K562 (cell line): ENCODE results near the gene TMEM222. TPM values are rescaled to one million over a fixed set of nuclear protein-coding genes. Genes with fewer than 3 reads are reported as not detected.

Experiments used
- ATAC-seq: fragments of 200-7000 bp; cut with Tn5 transposase; 3 replicates; pipeline ENCODE4 v1.9.1; 2020; ENCODE audit warnings: moderate library complexity
- BruUV-seq: library from RNA; stranded (reverse); fragments of 400-500 nt; replicated peaks from 2 replicates; lab custom pipeline; 2021; lab: Mats Ljungman, UMichigan
- CTCF ChIA-PET: fragments of 300-600 bp; formaldehyde crosslinking; extraction: SDS; loops from one replicate; lab custom pipeline; 2021; ENCODE audit warnings: low intra/inter-chr PET ratio; lab: Yijun Ruan, JAX
- POLR2A ChIA-PET: fragments of 300-600, 350-650 bp; sonication (Branson Sonifier 250); formaldehyde crosslinking; extraction: SDS; loops from one replicate; lab custom pipeline; 2021; ENCODE audit warnings: antibody characterized with exemption, inconsistent platforms; lab: Yijun Ruan, JAX
- DNase-seq, 4 experiments: peaks; one replicate each; pipeline versions ENCODE4 v3.0.0 to v3.0.0-alpha.2; 2011 to 2018; ENCODE audit warnings: low spot score in 3 of 4, mixed read lengths in 3 of 4; ENCODE audit errors: extremely low read depth in 1 of 4
- FAIRE-seq: peaks from 2 replicates; lab custom pipeline; 2011; peaks lifted over from hg19 to GRCh38; lab: Jason Lieb, UNC
- H2AFZ ChIP-seq: 2 replicates; pipeline ENCODE4 v1.6.0; 2011; ENCODE audit warnings: low read depth, low read length, control low read depth, inconsistent platforms
- H3K27ac ChIP-seq: fragments of 200-600 bp; 3 replicates; pipeline ENCODE4 v1.8.0; 2011; ENCODE audit warnings: low read depth, mild to moderate bottlenecking, control low read depth, inconsistent platforms, low read length, moderate library complexity, mixed read lengths; ENCODE audit errors: extremely low read depth
- H3K27me3 ChIP-seq, 2 experiments: fragments of 300-600 bp in 1 of 2; 2 replicates in 1 of 2; 3 replicates in 1 of 2; pipeline versions ENCODE4 v1.6.0 to v1.8.0; 2011; ENCODE audit warnings: inconsistent platforms in 2 of 2, low read length in 2 of 2, mild to moderate bottlenecking in 1 of 2, mixed read lengths in 1 of 2, moderate library complexity in 1 of 2; ENCODE audit not compliant: control insufficient read depth in 2 of 2, insufficient read depth in 2 of 2
- H3K36me3 ChIP-seq: fragments of 300-600 bp; 3 replicates; pipeline ENCODE4 v1.8.0; 2011; ENCODE audit warnings: mild to moderate bottlenecking, low read length, inconsistent platforms; ENCODE audit not compliant: control insufficient read depth, insufficient read depth
- H3K4me1 ChIP-seq, 2 experiments: fragments of 200-600 bp in 1 of 2; replicated peaks in 1 of 2; 2 replicates in 1 of 2; 3 replicates in 1 of 2; pipeline versions ENCODE4 v1.5.1 to v1.8.0; 2011; ENCODE audit warnings: inconsistent platforms in 2 of 2, low read length in 2 of 2, mild to moderate bottlenecking in 1 of 2, mixed read lengths in 1 of 2, moderate library complexity in 1 of 2; ENCODE audit not compliant: control insufficient read depth in 2 of 2, insufficient read depth in 2 of 2
- H3K4me2 ChIP-seq: 2 replicates; pipeline ENCODE4 v1.6.1; 2011; ENCODE audit warnings: low read length, control low read depth, inconsistent platforms, mixed read lengths; ENCODE audit not compliant: insufficient read depth
- H3K4me3 ChIP-seq: fragments of 200-600 bp; sonication (generic), shearing (Covaris generic); 2 replicates; pipeline ENCODE4 v1.5.1; 2016; ENCODE audit warnings: control low read depth, inconsistent platforms
- H3K79me2 ChIP-seq: fragments of 200-600 bp; 3 replicates; pipeline ENCODE4 v1.8.0; 2011; ENCODE audit warnings: low read length, inconsistent platforms; ENCODE audit not compliant: control insufficient read depth, insufficient read depth
- H3K9ac ChIP-seq, 2 experiments: 2 replicates each; pipeline versions ENCODE4 v1.6.0 to v1.6.1; 2011; ENCODE audit warnings: low read depth in 2 of 2, low read length in 2 of 2, control low read depth in 1 of 2, inconsistent platforms in 1 of 2, mild to moderate bottlenecking in 1 of 2, mixed read lengths in 1 of 2; ENCODE audit not compliant: insufficient read depth in 1 of 2
- H3K9me1 ChIP-seq: one replicate; pipeline ENCODE4 v1.6.0; 2011; ENCODE audit warnings: inconsistent platforms, mild to moderate bottlenecking, low read length, moderate library complexity; ENCODE audit not compliant: control insufficient read depth, insufficient read depth
- H3K9me3 ChIP-seq: replicated peaks from 2 replicates; pipeline ENCODE4 v1.5.1; 2011; ENCODE audit warnings: low read depth, low read length, inconsistent platforms; ENCODE audit not compliant: control insufficient read depth, insufficient read depth
- H4K20me1 ChIP-seq: replicated peaks from 2 replicates; pipeline ENCODE4 v1.6.1; 2011; ENCODE audit warnings: low read length, inconsistent platforms, mixed read lengths; ENCODE audit not compliant: control insufficient read depth, insufficient read depth
- ELF4 ChIP-seq: fragments of 450-650 bp; formaldehyde crosslinking; IDR thresholded peaks from 2 replicates; pipeline ENCODE4 v1.4.0; 2022; ENCODE audit warnings: missing genetic modification characterization
- MED1 ChIP-seq: sonication (generic); formaldehyde crosslinking; IDR thresholded peaks from 2 replicates; pipeline ENCODE4 v1.8.1; 2023; ENCODE audit warnings: missing genetic modification reagents, borderline replicate concordance
- MYC ChIP-seq, 2 experiments: fragments of 250-450 bp in 1 of 2; sonication (Bioruptor Pico) in 1 of 2; IDR thresholded peaks; 2 replicates each; pipeline versions ENCODE4 v1.5.1 to v1.6.1; 2012 to 2021; ENCODE audit warnings: low read depth in 2 of 2, borderline replicate concordance in 1 of 2, improper control_type of control experiment in 1 of 2, low read length in 1 of 2, mild to moderate bottlenecking in 1 of 2, moderate library complexity in 1 of 2
- THRAP3 ChIP-seq: fragments of 450-650 bp; IDR thresholded peaks from 2 replicates; pipeline ENCODE4 v1.6.1; 2016; ENCODE audit warnings: mild to moderate bottlenecking, inconsistent platforms, borderline replicate concordance
- WGBS: fragments of 100-300 bp; shearing (Covaris generic); methylation state at CpG from one replicate; pipeline ENCODE4 v1.1.6; 2016; ENCODE audit warnings: low coverage, mixed read lengths; ENCODE audit not compliant: insufficient coverage; ENCODE audit errors: missing lambda C conversion rate; 5-methylcytosine and 5-hydroxymethylcytosine counted together
- in situ Hi-C: fragments of 300-500 bp; cut with MboI; formaldehyde crosslinking; loops from 4 replicates; pipeline ENCODE4 v1.15.0; 2018; ENCODE audit warnings: inconsistent platforms, mixed read lengths
- intact Hi-C: fragments of 100-400 bp; cut with micrococcal nuclease; formaldehyde crosslinking; loops from 2 replicates; pipeline ENCODE4 v1.14.2; 2022
- polyA plus RNA-seq, 8 experiments: library from polyadenylated mRNA; depleted of rRNA in 4 of 8; stranded (reverse) in 5 of 8; unstranded in 3 of 8; fragments of >200 nt; fragmentation: Nextera tagmentation in 2 of 8; fragmentation: Illumina TruSeq in 1 of 8; extraction: Ambion mirVana in 2 of 8; extraction: Trizol in 1 of 8; gene quantifications; 2 replicates each; pipeline versions ENCODE4 v1.2.1 to v1.2.3, GENCODE V29; 2011 to 2014; ENCODE audit warnings: inconsistent platforms in 1 of 8, missing spikeins in 1 of 8
- total RNA-seq, 7 experiments: library from RNA; depleted of rRNA in 6 of 7; stranded (reverse); fragments of >200 nt in 6 of 7; fragmentation: Illumina TruSeq in 2 of 7; extraction: Trizol in 2 of 7; gene quantifications; 2 replicates each; pipeline versions ENCODE4 v1.2.1 to v1.2.3, GENCODE V29; 2011 to 2021; ENCODE audit warnings: low replicate concordance in 1 of 7

Gene TMEM222
- total and polyA plus RNA-seq, 9 of the 15 experiments (the other 6 are each of a cell fraction or from before 2014, with no cell fraction given) = 6.9 to 48.0 (median 32.8) TPM

DNA sequence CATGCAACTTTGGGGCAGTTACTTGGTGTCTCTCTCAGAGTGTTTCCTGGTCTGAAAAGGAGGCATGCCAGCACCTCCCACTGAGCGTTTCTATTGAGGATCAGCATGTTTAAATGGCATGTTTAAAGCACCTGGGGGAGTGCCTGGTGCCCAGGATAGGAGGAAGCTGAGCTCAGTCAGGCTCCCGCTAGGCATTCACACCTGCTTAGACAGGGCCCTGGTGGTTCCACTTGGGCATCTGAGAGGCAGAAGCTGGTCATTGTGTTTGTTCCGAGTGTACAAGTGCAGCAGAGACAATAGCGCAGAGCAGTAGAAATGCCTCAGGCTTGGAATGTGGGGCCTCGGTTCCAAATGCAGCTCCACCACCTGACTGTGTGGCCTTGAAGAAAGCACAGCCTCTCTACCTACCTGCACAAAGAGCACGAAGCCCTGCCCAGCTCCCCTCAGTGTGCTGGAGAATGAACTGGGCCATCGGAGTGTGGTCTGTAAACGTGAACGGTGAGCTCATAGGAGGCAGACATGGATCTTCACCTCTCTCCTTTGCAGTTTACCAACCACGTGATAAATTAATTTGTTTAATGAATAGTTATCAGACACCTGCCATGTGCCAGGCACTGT is 20.3 kb upstream of the TMEM222 start:
- Histone ChIP-seq H3K9me3 (no peaks in the 10 kb centered on the region), H3K36me3 (peaks cover 36% of the 10 kb centered on the region; the same call in 2 of the 3 replicates), H3K79me2 (no peaks in the 10 kb centered on the region), H4K20me1 (0 out of 2 replicates have a peak, but pooled peaks cover 7% of the 10 kb centered on the region), H3K27me3 (no peaks in the 10 kb centered on the region), H3K9me1 (peaks cover 3% of the 10 kb centered on the region), H3K4me1 (peaks cover 0 to 11% of the 10 kb centered on the region in 2 experiments; a peak in 2 of 5 replicates), H3K9ac (peak overlapping the region in 1 of 2 experiments; percentile 53; a peak in 1 of 4 replicates), H3K4me3 (no peak overlapping the region), H2AFZ (no peak overlapping the region), H3K4me2 (no peak overlapping the region), H3K27ac (no peak overlapping the region)
- in situ Hi-C loops (loop anchor here (5.0 kb wide), 1 partner anchor 86 kb away; no protein-coding TSS in a partner anchor), intact Hi-C loops (loop anchor here (1.0 to 5.0 kb wide), 3 partner anchors 56 to 87 kb away; partner anchors contain the start of gene FCN3)
- CTCF ChIA-PET = interaction anchor here (0.9 to 3.2 kb wide), 6 partner anchors 70 to 305 kb away, joined by 3 to 49 read pairs (median 8); partner anchors contain the start of gene GPR3
- WGBS = 64% methylated on average over 10 of the region's 10 CpGs
- POLR2A ChIA-PET = interaction anchor here (0.6 to 1.8 kb wide), 4 partner anchors 94 to 208 kb away, joined by 3 to 10 read pairs (median 4); no protein-coding TSS in a partner anchor
- BruUV-seq = no TSS peak
- no peak for TF ChIP-seq MYC (IDR thresholded peaks at IDR 0.05; ENCODE audit: low read depth, low read length)
- no peak for TF ChIP-seq MYC (CRISPR knock-in tag; IDR thresholded peaks at IDR 0.05; ENCODE audit: borderline replicate concordance, low read depth)
- TF ChIP-seq MED1 (CRISPR knock-in tag) = 0 out of 2 replicates have a peak, but pooled peaks have one; percentile 13
- TF ChIP-seq ELF4 (CRISPR knock-in tag) = no peak
- no peak for TF ChIP-seq THRAP3
- ATAC-seq (no peak), FAIRE-seq (no peak), DNase-seq (no peak)
